Hematopoietic multipotent progenitor cell treated with erythropoietin and hydrocortisone succinate and interleukin-3 and kit ligand, for 4 days (in vitro differentiated cells): ENCODE data around the gene CRHBP.
"Not testable (repeated sequence)": the region's sequence is repeated elsewhere in the genome, so short reads cannot be mapped to it uniquely, and the experiment has no call there.

Experiments
- DNase-seq: peaks from one replicate; pipeline ENCODE4 v3.0.0-alpha.2; 2015

The CRHBP gene, protein sequence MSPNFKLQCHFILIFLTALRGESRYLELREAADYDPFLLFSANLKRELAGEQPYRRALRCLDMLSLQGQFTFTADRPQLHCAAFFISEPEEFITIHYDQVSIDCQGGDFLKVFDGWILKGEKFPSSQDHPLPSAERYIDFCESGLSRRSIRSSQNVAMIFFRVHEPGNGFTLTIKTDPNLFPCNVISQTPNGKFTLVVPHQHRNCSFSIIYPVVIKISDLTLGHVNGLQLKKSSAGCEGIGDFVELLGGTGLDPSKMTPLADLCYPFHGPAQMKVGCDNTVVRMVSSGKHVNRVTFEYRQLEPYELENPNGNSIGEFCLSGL

DNA sequence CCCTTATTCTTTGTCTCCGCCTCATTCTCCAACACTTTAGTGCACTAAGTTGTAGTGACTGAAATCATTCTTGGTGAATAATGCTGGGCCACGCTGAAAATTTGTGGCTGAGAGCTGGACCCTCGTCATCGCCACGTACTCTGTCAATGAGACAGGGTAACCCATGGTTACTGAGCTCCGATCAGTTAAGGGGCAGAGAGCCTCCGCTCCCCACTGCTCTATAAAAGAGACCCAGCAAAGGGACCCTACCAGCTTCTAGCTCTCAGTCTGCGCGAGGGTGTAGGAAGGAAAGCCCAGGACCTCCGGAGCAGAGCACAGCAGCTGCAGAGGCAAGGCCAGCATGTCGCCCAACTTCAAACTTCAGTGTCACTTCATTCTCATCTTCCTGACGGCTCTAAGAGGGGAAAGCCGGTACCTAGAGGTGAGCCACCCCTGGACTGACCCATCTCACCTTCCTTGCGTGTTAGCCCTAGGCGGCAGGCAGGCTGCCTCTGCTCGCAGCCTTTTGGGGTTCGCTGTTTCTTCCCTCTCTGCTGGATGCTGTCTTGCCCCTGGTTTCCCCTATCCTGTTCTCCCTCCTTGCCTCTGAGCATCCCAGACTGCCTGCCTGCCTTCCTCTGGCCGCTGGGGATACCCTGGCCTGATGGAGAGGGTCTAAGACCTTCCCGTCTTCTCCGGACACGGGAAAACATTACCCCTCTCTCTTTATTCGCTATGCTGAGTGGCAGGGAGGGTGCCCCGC lies at the start of gene CRHBP:
TSS of gene CRHBP (plus strand) at position 251 of the 742 bp plus-strand sequence. CDS start at position 341, 90 bp downstream.
- DNase-seq = peak; percentile 46

DNA sequence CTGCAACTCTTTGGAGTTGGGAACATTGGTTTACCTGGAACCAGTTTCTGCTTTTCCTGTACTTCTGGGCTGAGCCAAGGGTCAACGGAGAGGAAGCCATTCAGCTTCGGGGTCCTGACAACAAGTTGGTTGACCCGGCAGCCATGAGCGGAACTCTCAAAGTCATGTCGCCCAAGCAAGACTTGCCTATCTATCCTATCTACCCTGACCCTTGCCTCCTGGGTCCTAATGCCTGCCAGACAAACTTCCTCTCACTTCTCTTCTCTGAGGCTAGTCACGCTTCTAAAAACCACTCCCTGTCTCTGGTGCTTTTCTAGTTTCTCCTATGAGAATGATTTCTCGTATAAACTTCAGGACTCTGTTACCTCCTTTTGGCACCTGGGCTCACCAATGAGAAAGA lies 44.7 kb upstream of the CRHBP start:
- DNase-seq = no peak

DNA sequence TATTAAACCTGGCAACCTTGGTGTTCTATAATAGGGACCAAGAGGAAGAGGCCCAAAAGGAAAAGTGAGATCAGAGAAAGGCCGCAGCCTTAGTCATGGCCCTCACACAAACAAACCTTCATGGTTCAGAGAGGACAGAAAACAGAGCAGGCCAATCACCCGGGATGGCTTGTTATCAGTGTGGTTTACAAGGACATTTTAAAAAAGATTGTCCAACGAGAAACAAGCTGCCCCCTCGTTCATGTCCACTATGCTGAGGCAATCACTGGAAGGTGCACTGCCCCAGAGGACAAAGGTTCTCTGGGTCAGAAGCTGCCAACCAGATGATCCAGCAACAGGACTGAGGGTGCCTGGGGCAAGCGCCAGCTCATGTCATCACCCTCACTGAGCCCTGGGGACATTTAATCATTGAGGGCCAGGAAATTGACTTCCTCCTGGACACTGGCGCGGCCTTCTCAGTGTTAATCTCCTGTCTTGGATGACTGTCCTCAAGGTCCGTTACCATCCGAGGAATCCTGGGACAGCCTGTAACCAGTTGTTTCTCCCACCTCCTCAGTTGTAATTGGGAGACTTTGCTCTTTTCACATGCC lies 42.4 kb upstream of the CRHBP start:
- not testable (repeated sequence) for DNase-seq

DNA sequence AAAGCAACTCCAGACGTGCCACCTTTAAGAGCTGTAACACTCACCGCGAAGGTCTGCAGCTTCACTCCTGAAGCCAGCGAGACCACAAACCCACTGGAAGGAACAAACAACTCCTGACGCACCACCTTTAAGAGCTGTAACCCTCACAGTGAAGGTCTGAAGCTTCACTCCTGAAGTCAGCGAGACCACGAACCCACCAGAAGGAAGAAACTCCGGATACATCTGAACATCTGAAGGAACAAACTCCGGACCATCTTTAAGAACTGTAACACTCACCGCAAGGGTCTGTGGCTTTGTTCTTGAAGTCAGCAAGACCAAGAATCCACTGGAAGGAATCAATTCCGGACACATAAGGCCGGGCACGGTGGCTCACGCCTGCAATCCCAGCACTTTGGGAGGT lies 38.2 kb upstream of the CRHBP start:
- peak; percentile 9 for DNase-seq

DNA sequence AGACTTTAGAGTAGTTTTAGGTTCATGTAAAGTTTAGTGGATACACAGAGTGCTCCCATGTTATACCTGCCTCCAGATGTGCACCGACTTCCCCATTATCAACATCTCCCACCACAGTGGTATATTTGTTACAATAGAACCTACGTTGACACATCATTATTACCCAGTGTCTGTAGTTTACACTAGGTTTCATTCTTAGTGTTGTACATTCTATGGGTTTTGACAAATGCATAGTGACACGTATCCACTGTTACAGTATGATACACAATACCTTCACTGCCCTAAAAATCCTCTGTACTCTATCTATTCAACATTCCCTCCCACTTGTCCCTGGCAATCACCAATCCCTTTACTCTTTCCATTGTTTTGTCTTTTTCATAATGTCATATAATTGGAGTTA lies 34.3 kb upstream of the CRHBP start:
- no peak for DNase-seq

DNA sequence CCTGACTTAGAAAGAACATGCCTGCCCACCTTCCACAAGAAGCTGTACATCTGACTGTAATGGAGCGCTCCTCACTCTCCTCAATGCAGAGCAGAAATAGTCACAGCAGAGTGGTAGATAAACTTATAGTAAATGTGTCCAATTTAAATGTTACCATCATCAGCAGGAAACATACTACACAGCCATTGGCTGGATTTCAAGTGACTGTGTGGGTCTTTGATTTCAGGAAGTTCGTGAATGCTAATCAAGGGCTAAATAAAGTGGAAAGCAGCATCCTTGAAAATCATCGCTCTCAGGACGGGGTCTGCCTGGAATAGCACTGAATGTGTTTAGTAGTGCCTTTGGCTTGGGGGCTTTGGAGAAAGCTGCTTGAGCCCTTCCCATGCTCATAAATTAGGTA lies 32.4 kb upstream of the CRHBP start:
- no peak for DNase-seq

DNA sequence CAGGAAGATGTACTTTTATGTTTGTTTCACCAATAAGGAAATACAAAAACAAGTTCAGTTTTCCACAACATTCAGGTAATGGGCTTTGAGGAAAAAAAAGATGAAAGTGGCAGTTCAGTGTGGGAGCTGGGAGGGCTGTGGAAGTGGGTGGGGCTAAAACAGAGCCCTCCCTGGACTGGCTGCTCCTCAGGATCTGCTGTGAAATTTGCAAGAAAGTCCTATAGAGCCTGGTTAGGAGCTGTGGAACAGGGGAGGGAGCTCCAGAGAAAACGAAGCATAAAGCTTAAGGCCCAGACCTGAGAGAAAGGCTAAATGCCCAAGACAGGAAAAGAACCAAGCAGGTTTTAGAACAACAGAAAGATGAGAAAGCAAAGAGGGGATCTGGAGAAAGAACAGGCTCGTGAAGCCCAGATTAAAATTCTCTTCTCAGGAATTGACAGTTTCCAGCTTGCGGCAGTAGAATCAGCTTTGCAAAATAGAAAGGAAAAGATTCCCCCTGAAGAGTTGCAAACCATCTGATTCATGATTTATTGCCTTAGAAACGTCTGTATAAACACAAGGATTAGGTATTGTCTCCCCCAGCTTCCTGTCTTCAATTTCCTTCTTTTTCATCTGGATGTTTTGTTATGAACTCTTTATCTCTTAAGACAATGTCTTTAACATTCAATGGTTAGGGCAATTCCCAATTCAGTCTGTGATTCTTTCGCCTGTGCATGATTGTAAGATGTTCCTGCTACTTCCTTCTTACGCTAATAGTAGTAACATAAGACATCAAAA lies 26.3 kb upstream of the CRHBP start:
- no peak for DNase-seq

DNA sequence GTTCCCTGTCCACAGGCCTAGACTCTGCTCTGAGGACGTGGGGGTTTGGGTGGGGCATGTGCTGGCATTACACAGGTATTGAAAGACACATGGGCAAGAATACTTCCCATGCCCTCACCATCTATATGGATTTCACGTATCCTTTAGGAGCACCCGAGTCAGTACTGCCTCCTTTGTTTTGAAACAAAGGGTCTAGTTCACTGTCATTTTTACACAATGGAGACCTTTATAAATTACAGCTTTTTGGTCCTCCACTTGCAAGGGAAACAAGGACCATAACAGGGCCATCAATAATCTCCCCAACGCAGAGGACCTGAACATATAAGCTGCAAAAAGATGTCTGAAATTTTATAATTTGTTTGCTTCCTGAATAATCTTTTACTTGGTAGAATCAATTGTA lies 24.9 kb upstream of the CRHBP start:
- DNase-seq = no peak

DNA sequence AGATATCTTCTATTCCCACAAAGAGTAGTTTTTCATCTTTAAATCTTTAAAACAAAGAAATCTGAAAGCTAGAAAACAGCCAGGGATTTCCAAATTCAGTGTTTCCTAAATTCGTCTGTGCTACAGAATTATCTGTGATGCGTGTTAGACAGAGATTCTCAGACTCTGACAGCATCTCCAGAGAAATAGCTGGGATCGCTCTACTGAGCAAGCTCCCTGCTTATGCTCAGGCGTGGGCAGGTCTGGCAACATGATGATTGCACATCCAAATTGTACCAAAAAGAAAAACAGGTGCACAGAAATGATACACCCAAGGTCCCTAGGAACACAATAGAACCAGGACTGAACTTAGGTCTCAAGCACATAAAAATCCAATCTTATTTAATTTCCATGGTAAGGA lies 22.8 kb upstream of the CRHBP start:
- no peak for DNase-seq

DNA sequence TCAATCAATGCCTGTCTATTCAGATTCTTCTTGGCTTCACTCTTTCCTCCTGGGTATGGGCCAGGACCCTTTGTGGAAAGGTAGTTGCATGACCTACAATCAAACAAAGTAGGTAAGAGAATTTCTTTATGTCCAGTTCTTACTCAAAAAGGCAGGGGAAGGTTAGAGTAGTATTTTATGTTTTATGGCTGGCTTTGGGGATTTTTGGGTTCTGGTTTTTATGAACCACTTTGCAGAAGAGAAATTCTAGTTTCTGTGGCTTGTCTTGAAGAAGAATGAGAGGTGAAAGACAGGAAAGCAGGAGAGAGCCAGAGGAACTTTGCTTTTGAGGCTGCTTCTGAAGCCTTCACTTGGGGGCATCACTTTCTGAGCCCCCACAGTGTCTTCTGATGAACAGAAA lies 14.7 kb upstream of the CRHBP start:
- no peak for DNase-seq

DNA sequence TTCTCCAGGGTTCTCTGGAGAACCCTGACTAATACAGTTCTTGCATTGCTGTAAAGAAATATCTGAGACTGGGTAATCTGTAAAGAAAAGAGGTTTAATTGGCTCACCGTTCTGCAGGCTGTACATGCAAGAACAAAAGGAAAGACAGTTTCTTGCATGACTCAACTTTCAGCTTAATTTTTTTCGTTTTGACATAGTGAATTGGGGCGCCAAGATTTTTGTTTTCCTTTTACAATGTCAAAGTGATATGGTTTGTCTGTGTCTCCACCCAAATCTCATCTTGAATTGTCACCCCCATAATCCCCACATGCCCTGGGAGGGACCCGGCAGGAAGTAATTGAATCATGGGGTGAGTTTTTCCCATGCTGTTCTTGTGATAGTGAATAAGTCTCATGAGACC lies 11.8 kb upstream of the CRHBP start:
- no peak for DNase-seq

DNA sequence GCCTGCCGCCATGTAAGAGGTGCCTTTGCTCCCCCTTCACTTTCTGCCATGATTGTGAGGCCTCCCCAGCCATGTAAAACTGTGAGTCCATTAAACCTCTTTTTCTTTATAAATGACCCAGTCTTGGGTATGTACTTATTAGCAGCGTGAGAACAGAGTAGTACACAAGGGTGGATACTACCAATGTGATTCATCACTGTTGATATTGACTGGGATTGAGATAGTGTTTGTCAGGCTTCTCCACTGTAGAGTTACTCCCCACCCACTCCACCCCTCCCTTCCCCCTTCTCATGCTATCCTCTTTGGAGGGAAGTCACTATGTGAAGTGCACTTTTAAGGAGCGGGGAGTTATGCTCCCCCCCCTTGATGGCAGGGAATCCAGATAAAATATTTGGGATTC lies 11.4 kb upstream of the CRHBP start:
- DNase-seq = peak; percentile 39

DNA sequence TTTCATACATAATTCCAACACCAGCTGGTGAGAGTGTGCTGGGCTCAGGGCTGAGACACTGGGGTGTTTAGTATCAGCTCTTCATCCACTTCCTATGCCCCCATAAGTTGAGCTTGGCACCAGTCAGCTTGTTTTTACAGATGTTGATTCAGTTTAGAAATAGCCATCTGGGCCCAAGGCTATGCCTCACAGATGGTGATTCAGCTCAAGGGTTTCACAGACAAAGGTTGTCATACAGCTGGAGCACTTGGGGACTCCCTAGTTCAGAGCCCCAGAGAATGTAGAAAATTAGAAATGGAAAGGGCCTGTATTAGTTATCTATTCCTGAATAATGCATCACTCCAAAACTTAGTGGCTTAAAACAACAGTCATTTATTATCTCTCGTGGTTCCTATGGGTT lies 10.3 kb upstream of the CRHBP start:
- peak; percentile 27 for DNase-seq

DNA sequence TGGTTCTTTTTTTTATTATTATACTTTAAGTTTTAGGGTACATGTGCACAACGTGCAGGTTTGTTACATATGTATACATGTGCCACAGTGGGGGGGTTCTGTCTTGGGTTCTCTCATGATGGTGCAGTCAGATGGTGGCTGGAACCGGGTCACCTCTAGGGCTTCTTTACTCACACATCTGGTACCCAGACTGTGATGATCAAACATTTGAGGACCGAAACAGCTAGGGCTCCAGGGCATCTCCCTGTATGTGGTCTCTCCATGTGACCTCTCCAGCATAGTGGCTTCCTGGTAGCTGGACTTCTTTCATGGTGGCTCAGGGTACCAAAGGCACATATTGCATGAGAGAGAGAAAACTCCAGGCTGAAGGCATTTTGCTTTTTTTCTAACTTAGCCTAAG lies 9.8 kb upstream of the CRHBP start:
- no peak for DNase-seq

DNA sequence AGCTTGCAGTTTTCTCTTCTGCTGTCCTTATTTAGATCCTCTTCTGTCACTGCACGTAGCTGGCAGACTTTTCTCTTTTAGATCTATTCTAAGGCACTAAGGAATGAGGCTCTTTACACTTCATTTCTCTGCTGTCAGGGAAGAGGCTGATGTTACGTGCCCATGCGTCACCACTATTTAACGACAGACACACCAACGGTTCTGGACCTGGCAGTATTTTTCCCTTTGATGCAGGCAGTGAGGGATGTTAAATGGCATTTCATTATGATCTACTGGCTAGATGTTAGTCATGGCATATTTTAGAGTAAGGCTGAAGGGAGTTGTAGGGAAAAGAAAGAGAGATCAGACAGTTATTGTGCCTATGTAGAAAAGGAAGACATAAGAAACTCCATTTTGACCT lies 8.2 kb upstream of the CRHBP start:
- no peak for DNase-seq

DNA sequence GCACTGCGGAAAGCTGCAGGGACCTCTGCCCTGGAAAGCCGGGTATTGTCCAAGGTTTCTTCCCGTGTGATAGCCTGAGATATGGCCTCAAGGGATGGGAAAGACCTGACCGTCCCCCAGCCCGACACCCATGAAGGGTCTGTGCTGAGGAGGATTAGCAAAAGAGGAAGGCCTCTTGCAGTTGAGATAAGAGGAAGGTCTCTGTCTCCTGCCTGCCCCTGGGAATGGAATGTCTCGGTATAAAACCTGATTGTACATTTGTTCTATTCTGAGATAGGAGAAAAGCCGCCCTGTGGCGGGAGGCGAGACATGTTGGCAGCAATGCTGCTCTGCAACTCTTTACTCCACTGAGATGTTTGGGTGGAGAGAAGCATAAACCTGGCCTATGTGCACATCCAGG lies 7.6 kb upstream of the CRHBP start:
- peak; percentile 74 for DNase-seq

DNA sequence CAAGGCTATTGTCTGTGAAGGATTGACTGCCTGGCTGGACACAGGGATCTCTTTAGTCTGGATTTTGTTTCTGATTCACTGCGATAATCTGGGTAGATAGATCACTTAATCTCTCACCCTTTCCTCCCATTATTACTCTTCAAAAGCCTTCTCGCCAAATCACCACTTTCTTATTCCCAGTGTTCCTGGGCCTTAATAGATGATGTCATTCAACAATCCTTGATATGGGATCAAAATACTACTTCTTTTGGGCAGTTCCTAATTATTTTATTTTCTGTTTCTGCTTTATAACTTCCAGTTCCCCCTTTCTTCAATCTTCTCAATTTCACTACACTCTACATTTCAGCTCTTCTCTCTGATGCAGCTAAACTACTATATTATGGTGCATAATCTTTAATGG lies 6.8 kb upstream of the CRHBP start:
- DNase-seq = no peak

DNA sequence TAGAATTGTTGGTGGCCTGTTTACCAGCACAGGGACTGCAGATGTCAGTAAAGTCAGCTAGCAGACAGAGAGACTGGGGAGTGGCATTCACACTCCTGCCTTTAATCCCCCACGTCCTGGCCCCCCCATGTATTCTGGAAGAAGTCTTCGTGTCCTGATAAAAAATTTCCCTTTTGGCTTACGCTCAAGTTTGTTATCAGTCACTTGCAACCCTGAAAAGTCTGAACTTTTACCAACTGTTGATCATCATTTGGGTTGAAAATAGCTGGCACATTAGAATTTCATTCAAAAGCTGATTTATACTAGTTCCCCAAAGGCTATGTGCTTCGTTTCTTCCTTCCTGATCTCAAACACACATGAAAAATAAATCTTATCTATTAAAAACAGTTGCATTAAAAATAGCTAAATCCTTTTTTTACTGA lies 5.8 kb upstream of the CRHBP start:
- peak; percentile 96 for DNase-seq

DNA sequence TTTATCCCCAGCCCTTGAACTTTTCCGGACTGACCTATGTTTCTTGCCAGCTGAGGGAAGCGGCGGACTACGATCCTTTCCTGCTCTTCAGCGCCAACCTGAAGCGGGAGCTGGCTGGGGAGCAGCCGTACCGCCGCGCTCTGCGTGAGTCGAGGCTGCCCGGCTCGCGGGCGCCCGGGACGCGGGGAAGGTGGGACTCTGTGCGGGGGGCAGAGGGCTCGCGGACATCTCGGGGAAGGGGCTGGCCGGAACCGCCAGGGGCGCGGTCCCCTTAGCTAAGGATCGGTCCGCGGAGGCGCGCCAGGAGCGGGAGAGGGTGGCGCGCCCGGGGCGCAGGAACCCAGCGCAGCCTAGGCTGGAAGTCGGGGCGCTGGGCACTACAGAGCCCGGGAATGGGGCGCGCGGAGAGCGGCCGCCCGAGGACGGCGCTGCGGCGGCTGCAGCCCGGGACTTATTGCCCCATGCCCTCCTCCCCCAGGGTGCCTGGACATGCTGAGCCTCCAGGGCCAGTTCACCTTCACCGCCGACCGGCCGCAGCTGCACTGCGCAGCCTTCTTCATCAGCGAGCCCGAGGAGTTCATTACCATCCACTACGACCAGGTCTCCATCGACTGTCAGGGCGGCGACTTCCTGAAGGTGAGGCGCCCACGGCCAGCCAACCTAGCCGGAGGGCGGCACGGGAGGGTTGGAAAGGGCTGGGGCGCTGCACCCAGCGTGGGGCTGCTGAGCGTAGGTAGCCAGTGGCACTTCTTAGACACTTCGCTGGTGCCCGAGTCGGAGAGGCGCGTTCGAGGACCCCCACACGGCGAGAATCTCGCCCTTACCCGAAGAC lies 922 bp downstream of the CRHBP start:
- peak; percentile 32 for DNase-seq

DNA sequence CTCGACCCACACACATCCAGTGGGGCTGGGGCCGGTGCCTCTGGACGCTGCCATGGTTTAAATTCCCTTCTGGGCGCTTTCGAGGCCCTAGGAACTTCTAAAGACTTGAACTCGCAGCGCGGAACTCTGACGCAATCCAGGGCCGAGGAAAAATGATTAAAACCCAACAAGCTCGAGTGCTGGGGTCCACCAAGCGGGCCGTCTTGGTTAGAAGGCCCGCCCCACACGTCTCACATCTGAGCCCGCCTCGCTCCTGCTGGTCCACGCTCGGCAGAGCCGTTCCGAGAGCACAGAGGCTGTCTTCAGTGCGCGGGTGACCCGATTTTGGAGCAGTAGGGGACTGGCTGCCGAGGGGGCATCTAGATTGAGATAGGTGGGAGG lies 1.5 kb downstream of the CRHBP start:
- DNase-seq = peak; percentile 51

DNA sequence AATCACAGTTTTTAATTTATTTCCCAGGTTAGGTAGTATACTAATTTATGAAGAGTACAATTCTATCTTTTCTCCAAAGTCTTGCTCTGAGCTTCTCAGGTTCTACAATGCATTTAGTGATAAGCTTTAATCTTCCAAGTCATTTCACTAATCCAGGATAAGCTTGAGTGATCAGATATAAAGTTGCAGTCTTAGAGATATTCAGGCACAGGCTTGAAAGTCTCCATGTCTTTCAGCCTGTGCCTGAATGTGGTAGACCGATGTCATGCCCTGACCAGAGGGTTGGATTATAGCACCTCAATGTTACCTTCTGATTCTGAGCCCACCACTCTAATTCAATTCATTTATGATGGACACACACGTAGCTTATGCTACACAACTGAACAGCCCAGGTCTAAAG lies 3.2 kb downstream of the CRHBP start:
- no peak for DNase-seq

DNA sequence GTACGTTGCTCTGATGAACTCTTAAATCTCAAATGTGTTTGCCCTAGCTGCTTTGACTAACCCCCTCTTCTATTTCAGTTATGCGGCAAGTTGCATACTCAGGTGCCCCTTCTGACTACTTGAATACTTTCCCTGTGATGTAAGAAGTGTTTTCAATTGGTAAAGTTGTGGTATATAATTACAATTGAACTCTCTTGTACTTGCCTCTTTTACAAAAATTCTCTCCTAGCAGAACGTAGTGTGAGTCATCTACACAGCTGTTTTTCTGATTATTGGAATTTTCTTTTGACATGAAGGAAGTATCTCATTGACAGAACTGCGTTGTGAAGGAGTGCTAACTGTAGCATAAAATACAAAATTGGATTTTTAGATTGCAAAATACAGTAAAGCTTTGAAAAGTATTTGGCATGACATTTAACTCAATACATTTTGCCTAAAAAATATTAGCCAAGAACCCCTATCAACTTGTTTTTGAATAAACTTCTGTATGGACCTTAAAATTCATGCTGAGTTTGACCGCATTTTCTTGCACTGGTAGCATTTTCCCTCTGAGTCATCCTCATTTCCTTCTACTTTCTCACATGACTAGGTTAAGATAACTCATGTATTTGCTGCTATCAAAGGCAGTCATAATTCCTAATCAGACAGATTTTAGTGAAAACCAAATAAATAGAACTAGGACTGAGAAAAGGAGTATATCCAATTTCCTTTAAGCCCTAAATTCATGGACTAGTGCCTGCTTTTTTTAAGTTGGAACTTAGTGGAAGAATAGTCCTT lies 6.3 kb downstream of the CRHBP start:
- peak; percentile 85 for DNase-seq
